HFFc6 (cell line): ENCODE measurements around the gene JKAMP. TPM values are rescaled to one million over a fixed set of nuclear protein-coding genes. Genes with fewer than 3 reads are reported as not detected.

Experiments used
- DNase-seq: peaks from one replicate; pipeline ENCODE4 v3.0.0-alpha.2; 2018
- H3K27ac Mint-ChIP-seq: 2 replicates; pipeline ENCODE4 v1.8.0; 2020; ENCODE audit warnings: mild to moderate bottlenecking, mixed read lengths
- H3K27me3 Mint-ChIP-seq: 2 replicates; pipeline ENCODE4 v1.8.0; 2021; ENCODE audit warnings: mild to moderate bottlenecking, moderate library complexity, mixed read lengths; ENCODE audit not compliant: insufficient read depth
- H3K36me3 Mint-ChIP-seq: 2 replicates; pipeline ENCODE4 v1.8.0; 2021; ENCODE audit warnings: low read depth, mixed read lengths
- H3K4me1 Mint-ChIP-seq: 2 replicates; pipeline ENCODE4 v1.8.0; 2020; ENCODE audit warnings: low read depth, mixed read lengths
- H3K4me3 Mint-ChIP-seq: 2 replicates; pipeline ENCODE4 v1.8.0; 2020; ENCODE audit warnings: mild to moderate bottlenecking, moderate library complexity, mixed read lengths
- H3K9me3 Mint-ChIP-seq: 2 replicates; pipeline ENCODE4 v1.8.0; 2020; ENCODE audit warnings: mild to moderate bottlenecking, mixed read lengths
- total RNA-seq, 6 experiments: library from RNA; stranded (reverse); fragmentation: NEBNext Ultra II Directional; extraction: Animal tissue kit (Norgen Biotek cat#: 25700); gene quantifications; 2 replicates in 1 of 6; 3 replicates in 5 of 6; pipeline ENCODE4 v1.2.3, GENCODE V29; 2021
- TF ChIP-seq, protein P1 (sequence below): fragments of 200-600 bp; sonication (generic); IDR thresholded peaks from 2 replicates; pipeline ENCODE4 v1.5.0; 2021; ENCODE audit warnings: antibody characterized with exemption, mild to moderate bottlenecking

The JKAMP gene
- total RNA-seq, 6 experiments from 2014 or later, result 54.8 to 71.5 (median 61.9) TPM

DNA sequence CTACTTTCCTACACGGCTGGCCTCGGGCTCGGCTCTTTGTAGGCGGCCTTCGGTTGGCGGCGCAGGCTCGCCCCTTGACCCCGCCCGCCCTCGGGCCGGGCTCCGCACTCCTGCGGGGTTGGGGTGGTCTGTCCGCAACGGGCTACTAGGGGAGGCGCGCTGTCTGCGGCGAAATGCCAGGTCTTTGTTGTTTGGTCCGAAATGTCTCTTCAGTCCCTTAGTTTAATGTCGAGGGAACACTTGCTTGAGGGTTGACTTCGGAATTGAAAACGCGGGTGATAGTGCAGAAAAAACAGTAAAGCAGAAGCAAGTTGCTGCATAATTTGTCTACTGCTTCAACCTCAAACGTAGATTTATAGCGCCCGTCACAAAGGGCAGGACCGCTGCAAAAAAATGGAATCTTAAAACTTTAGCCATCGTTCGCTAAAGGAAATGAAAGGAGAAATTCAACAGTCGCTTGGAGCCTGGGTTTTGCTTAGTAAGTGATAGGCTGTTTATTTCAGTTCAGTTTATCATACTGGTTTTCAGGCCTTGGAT, 390 bp downstream of the JKAMP start:
- Mint-ChIP-seq H3K36me3 (peaks cover 35% of the 10 kb centered on the region), H3K4me3 (peak overlapping the region; percentile 98), H3K27me3 (no peaks in the 10 kb centered on the region), H3K9me3 (no peaks in the 10 kb centered on the region), H3K4me1 (peaks cover 66% of the 10 kb centered on the region), H3K27ac (peak overlapping the region; percentile 99)
- peak; percentile 28 for DNase-seq
- TF ChIP-seq, protein P1, sequence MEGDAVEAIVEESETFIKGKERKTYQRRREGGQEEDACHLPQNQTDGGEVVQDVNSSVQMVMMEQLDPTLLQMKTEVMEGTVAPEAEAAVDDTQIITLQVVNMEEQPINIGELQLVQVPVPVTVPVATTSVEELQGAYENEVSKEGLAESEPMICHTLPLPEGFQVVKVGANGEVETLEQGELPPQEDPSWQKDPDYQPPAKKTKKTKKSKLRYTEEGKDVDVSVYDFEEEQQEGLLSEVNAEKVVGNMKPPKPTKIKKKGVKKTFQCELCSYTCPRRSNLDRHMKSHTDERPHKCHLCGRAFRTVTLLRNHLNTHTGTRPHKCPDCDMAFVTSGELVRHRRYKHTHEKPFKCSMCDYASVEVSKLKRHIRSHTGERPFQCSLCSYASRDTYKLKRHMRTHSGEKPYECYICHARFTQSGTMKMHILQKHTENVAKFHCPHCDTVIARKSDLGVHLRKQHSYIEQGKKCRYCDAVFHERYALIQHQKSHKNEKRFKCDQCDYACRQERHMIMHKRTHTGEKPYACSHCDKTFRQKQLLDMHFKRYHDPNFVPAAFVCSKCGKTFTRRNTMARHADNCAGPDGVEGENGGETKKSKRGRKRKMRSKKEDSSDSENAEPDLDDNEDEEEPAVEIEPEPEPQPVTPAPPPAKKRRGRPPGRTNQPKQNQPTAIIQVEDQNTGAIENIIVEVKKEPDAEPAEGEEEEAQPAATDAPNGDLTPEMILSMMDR, result no peak

DNA sequence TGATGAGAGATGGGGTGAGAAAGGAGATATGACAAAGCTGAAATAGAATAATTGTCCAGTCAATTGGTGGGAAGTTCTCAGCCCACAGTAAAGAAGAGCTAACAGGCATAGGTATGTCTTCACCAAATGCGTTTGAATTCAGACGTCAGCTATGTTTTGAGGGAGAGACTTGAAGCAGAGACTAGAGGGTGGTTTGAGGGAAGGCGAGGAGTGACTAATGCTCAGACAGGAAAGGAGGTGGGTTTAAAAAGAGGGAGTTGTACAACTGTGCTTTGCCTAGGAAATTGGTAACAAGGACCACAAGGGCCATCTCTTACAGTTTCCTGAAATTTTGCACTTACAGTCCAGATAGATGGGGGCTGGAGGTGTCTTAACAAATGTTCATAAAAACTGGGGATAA, 6.4 kb downstream of the JKAMP start:
- H3K36me3 Mint-ChIP-seq, result peaks cover 57% of the 10 kb centered on the region

DNA sequence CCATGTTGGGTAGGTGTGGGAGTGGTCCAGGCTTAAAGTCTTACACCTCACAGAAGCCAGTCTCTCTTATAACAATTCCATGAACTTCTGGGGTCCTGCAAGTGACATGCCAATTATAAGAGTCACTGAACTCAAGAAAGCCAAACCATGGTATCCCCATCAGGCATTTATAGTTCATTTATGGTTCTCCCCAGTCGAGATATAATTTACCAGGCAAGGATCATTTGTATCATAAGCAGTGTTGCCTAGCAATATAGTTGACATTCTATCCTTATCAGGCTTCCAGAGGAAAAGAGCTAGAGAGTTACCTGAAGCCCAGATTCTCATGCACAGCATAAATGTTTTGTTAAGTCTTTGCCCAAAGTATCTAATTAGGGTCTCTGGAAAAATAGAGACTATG, 8.1 kb downstream of the JKAMP start:
- Mint-ChIP-seq H3K4me3 (no peak overlapping the region), H3K36me3 (peaks cover 58% of the 10 kb centered on the region), H3K27me3 (no peaks in the 10 kb centered on the region), H3K9me3 (no peaks in the 10 kb centered on the region), H3K27ac (no peak overlapping the region), H3K4me1 (peaks cover 29% of the 10 kb centered on the region)
- TF ChIP-seq, protein P1, result no peak
- DNase-seq, result no peak

More for the DNA sequence above, 6.4 kb downstream of the JKAMP start:
- no peaks in the 10 kb centered on the region for H3K9me3 Mint-ChIP-seq
- TF ChIP-seq, protein P1, result no peak
- H3K27ac Mint-ChIP-seq, result no peak overlapping the region; the same call in 1 of the 2 replicates
- peaks cover 38% of the 10 kb centered on the region for H3K4me1 Mint-ChIP-seq
- no peaks in the 10 kb centered on the region for H3K27me3 Mint-ChIP-seq
- DNase-seq, result no peak
- H3K4me3 Mint-ChIP-seq, result no peak overlapping the region

DNA sequence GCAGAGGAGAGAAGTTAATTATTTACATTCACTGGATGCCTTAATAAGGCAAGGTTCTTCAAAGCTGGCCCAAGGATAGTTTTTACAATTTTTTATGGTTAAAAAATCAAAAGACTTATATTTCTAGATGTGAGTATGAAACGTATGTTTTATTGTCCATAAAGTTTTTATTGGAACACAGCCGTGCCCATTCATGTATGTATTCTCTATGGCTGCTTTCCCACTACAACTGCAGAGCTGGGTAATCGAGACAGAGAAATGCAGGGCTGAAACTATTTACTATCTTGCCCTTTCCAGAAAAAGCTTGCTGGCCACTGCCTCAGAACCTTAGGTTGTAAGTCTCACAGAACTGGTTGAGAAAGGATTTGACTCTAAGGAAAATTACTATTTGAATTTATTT, 16.4 kb downstream of the JKAMP start:
- Mint-ChIP-seq H3K9me3 (no peaks in the 10 kb centered on the region), H3K27me3 (peaks cover 1% of the 10 kb centered on the region; the same call in 1 of the 2 replicates), H3K4me1 (no peaks in the 10 kb centered on the region), H3K27ac (no peak overlapping the region), H3K4me3 (no peak overlapping the region), H3K36me3 (peaks cover 4% of the 10 kb centered on the region; the same call in 1 of the 2 replicates)
- DNase-seq, result no peak
- TF ChIP-seq, protein P1, result no peak

DNA sequence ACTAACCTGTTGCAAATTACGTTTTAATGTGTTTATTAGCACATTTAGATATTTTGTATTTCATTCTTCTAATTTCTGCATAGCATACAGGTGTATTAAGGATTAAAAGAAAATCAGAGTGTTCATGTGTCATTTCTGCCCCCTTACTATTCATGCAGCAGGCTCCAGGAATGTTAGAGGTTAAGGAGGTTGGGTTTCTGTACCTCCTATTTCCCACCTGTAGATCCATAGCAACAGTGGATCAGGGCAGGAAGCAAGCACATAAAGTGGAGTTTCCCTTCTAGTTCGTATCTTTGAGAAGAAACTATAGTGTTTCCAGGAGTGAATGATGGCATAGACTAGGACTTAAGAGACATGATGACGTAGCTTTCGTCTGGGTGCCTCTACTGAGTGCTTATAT, 18.9 kb downstream of the JKAMP start:
- Mint-ChIP-seq H3K9me3 (no peaks in the 10 kb centered on the region), H3K27me3 (peaks cover 5% of the 10 kb centered on the region; the same call in 1 of the 2 replicates), H3K4me3 (no peak overlapping the region), H3K36me3 (0 out of 2 replicates have a peak, but pooled peaks cover 3% of the 10 kb centered on the region), H3K4me1 (no peaks in the 10 kb centered on the region), H3K27ac (no peak overlapping the region)
- DNase-seq, result no peak
- TF ChIP-seq, protein P1, result no peak
